ENCODE data around the gene ELOA.
"Not testable (repeated sequence)": the region's sequence is repeated elsewhere in the genome, so short reads cannot be mapped to it uniquely, and the experiment has no call there.

Gene ELOA

DNA sequence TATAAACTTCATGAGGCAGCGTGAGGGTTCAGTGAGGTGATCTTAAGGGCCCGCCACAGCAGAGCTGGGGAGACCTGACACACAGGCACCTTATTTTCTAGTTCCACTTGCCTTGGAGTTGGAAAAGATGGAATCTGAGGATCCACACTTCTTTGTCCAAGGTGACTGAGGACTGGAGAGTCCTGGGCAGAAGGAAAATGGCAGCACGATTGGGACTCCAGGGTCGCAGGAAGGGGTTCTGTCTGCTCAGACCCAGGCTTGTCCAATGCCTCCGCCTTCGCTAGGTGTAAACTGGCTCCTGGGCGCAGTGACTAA is 55.9 kb downstream of the ELOA start:
- no peak for DNase-seq (ENCODE audit: low spot score)
- FAIRE-seq, result no peak

DNA sequence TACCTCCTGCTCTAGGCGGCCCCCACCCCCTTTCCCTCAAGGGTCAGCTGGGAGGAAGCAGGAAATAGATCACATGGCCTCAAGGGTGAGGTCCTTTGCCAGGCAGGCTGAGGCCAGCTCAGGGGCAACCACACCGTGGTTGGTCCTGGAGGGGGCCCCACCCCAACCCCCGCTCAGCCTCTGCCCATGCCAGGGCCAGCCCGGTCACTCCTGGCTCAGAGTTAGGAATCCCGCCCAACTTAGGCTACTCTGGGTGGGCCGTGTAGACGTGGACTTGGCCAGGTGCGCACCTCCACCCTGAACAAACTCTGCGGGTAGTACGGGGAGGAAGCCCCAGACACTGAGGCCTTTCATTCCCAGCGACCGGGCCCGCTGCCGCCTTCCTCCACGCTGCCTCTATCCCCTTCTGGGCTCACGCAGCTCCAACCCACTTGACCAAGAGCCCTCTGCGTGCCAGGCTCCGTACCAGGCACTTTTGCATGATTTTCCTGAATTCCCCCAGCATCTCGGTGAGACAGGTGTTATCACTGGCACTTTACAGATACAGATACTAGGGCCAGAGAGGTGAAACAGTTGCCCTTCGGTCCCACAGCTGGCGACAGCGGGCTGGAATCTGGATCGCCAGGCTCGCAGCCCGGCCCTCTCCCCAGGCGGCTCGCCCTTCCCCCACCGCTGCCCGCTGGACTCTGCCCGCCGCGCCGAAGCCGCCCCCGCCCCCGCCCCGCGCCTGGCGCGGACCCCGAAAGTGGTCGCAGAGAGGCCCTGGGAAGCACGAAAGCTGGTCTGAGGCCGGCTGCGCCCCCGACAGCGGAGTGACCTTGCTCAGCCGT is 56.5 kb downstream of the ELOA start:
- DNase-seq (ENCODE audit: low spot score) (peak; percentile 96), FAIRE-seq (peak; percentile 90)

DNA sequence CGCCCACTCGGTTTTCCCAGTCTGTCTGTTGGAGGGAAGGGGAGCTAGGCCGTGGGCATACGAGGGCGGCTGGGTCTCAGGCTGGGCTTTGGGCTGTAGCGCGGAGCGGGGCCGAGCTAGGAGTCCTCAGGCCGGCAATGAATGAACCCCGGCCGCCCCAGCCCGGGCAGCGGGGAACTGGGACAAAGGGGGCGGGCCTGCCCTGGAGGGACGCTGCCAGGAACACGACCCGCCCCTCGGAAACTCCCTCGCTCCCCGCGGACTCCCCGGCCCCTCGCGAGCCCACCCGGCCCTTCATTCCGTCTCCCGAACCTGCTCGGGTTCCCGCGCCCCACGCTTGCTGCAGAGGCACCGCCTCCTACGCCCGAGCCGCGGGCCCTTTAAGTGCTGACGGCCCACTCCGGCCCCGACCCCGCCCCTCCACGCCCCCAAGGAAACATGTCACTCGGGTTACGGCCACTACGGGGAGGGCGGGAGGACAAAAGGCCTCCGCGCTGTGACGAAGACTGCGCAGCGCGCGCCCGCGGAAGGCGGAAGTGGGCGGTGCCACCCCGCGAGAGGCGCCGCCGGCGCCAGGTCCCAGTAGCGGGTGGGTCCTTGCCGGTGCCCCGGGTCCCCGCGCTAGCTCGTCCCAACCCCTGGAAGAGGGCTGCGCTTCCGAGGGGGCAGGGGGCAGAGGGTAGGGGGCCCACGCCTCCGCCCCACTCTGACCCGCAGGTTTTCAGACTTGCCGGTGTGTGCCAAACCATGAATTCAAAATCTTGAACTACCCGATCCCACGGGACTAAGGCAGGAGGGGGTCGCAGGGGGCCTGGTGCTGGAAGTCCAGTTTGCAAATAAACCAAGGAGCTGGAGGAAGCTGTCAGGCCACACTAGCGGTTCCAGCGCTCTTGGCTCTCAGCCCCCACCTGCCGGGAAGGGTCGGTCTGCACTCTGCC is 57.4 kb downstream of the ELOA start, which contains the start of gene GALE:
Gene GALE (minus strand): TSS at position 355 of the 938 bp plus-strand sequence. CDS start 1,747 bp downstream, outside the sequence.
- DNase-seq (ENCODE audit: low spot score) (peak; percentile 90), FAIRE-seq (peak; percentile 17)

DNA sequence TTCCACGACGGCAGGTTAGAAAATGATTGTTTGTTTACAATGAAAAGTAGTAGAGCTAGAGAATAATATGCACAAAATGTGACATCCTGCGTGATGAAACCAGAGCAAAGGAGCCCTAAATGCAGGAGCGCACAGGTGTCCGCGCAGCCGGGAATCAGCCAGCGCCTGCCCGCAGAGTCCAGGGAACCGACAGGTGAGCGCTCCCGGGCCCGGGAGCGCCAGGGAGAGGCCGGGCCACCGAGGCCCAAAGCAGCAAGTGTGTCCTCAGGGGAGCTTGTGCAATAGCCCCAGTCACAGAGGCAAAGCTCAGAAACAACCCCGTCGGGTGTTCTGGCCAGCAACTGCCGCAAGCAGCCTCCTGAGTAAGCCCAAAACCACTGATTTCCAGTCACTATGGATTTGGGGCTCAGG is 58.1 kb downstream of the ELOA start:
- DNase-seq (ENCODE audit: low spot score) (no peak), FAIRE-seq (no peak)

DNA sequence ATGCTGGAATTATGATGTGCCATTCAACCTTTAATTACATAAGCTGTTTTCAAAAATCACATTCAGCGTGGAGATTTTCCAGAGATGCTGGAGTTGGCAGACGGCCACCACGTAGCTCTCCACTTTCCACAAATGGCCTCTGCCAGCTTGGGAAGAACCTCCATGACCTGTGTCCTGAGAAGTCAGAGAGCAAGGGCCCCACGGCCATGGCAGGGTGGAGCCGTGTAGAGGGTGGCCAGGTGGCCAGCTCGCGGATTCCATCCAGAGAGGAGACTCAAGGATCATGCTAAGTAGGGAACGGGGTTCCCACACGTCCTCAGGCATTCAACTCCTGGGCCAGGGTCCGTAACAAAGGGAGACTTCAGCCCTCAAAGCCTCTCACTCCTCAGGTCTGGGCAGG is 58.6 kb downstream of the ELOA start:
- DNase-seq (ENCODE audit: low spot score) (no peak), FAIRE-seq (no peak)

DNA sequence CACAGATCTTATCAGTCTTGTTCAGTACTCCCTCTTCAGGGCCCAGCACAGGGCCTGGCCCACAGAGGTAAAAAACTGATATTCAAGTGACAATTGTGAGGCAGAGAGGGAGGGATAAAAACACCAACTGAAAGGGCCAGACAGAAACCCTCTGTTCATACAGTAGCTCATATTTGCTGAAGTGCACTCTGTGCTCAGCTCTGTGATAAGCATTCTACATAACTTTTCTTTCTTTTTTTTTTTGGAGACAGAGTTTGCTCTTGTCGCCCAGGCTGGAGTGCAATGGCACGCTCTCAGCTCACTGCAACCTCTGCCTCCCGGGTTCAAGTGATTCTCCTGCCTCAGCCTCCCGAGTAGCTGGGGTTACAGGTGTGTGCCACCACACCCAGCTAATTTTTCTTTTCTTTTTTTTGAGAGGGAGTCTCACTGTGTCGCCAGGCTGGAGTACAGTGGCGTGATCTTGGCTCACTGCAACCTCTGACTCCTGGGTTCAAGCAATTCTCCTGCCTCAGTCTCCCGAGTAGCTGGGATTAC is 59.6 kb downstream of the ELOA start:
- not testable (repeated sequence) for FAIRE-seq; DNase-seq (ENCODE audit: low spot score)

DNA sequence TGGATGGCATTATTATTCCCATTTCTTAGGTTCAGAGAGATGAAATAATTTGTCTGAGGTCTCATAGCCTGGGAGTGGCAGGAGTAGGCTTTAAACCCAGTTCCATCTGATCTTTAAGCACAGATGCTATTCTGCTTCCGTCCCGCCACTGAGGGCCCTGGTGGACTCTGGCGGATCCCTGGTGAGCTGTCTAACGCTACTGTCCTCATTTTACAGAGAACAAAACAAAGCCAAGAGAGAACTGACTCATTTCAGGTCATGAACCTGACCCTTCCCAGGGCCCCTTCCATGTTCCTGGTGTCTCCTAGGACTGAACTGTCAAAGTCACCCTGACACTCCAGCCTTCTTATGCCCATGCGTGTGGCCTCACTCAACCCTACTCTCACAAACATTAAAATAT is 60.4 kb downstream of the ELOA start:
- FAIRE-seq (no peak), DNase-seq (ENCODE audit: low spot score) (no peak)

DNA sequence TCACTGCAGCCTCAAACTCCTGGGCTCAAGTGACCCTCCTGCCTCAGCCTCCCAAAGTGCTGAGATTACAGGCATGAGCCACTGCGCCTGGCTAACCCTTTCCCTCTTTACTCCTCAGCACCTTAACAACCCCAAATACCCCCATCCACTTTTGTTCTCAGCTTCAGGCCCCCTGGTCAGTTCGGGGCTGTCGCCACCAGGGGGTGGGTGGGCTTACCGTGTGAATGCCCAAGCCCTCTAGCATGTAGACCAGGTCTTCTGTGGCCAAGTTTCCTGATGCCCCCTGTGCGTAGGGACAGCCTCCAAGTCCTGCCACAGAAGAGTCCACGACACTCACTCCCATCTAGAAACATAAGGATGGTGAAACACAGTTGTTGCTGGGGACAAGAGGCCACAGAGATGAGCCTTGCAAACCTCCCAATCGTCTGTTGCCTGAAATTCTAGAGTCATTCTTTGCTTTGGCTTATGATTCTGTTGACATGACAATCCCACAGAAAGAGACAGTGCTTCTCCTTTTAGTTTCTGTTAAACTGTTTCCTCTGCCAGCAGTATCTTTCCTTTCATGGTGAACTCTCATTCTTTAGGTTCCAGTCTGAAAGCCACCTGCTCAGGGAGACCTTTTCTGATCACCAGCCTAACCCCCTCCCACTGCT is 61.0 kb downstream of the ELOA start:
- no peak for FAIRE-seq
- no peak for DNase-seq (ENCODE audit: low spot score)

DNA sequence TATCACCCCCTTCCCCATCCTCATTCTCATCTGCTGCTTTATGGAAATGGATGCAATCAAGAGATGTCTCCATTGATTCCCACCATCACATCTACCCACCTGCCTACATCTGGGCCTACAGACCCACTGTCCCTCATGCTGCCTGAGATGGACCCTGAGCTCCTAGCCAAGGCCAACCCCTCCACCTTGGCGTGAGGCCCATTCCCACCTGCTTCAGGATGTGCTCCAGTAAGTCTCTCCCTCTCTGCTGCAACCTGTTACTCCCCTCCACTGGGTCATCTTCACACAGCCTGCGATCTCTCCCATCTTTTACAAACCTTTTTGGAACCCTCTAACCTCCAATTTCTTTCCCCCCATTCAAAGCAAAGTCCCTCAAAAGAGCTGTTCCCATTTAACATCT is 61.8 kb downstream of the ELOA start:
- DNase-seq (ENCODE audit: low spot score), result no peak
- no peak for FAIRE-seq

DNA sequence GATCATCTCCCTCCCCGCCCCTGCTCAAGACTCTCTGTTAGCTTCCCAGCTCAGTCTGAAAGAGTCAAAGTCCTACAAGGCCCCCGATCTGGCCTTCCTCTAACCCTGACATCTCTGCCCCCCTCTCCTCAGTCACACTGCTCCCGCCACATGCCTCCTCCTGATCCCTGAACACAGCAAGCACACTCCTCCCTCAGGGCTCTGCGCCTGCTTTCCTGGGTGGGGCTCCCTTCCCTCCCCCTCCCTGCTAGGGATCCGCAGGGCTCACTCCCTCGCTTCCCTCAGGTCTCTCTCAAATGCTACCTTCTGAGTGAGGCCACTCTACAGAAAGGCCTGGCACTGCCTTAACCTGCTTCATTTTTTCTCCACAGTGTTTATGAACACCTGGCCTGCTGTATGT is 63.0 kb downstream of the ELOA start:
- FAIRE-seq, result no peak
- no peak for DNase-seq (ENCODE audit: low spot score)

DNA sequence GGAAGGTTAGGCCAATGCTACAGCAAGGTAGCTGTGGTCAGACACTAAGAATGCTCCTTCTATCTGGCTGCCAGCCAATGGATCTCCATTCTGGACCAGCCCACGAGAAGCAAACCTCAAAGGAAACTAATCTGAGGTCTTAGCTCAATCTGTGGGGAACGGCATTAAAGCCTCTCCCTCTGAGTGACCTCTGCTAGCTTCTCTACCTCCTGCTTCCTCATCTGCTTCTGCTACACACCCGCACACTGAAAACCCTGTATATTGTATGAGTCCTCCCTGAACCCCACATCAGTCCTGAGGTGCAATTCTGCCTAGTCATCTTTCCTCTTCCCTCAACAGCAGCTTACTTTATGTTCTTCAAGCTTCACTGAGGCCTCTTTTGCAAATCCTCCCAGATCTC is 64.2 kb downstream of the ELOA start:
- no peak for FAIRE-seq
- no peak for DNase-seq (ENCODE audit: low spot score)

DNA sequence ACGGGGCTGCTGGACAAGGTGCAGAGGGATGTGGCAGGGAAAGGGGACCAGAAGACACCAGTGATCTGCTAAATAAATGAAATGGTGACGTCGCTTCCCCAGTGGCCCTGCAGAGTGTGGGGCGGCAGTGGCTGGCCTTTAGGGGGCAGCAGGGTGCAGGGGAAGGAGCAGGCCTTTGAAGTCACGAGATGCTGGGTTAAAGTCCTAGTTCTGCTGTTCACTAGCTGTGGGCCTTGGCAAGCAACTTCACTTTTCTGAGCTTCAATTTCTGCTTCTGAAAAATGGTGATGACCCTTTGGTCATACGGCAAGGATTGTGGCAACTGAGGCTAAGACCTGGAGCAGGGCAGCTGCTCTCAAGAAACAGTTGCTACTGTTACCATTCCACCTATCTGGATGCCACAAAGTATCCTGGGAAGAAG is 66.5 kb downstream of the ELOA start:
- FAIRE-seq (no peak), DNase-seq (ENCODE audit: low spot score) (peak; percentile 58)

DNA sequence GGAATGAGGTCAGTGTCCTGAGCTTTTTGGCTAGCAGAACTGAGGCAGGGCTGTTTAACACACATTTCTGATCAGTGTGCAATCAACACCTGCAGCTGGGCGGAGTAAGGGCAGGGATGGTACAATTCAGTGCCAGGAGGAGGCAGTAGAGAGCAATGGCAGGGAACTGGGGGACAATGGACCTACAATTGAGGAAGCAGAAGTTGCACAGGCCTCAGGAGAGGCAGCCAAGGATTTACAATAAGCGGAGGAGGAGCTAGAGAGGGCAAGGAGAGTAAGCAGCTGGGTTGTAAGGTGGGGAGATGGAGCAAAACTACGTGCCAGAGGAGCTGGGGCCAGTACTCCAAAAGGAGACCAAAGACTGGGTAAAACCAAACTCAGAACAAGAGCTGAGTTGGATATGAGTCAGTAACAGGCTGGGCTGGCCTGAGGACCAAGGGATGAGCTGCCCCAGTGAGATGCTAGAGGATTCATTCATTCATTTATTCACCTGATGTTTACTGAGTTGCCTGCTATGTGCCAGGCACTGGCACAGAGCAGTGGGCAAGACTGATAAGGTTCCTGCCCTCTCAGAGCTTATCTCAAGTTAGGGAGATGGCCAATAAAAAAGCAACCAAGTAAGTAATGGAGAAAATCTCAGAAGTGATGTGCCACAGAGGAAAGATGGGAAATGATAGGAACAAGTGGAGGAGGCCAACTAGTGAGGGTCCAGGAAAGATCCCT is 67.7 kb downstream of the ELOA start:
- DNase-seq (ENCODE audit: low spot score), result no peak
- no peak for FAIRE-seq

Data from RCC 7860 (cell line).